Skeletal muscle tissue (tissue), 4 donors: ENCODE results near the gene KBTBD12. TPM values are rescaled to one million over a fixed set of nuclear protein-coding genes. Genes with fewer than 3 reads are reported as not detected.
A peak's percentile ranks its signal among the peaks of the same experiment; 100 is the strongest.

Experiments used
- H3K27ac ChIP-seq: one replicate; pipeline ENCODE4 v1.7.0; 2013; ENCODE audit warnings: mild to moderate bottlenecking, low read depth, low read length, inconsistent platforms
- H3K27me3 ChIP-seq, 3 donors: one replicate each; pipeline ENCODE4 v1.7.0; 2013; ENCODE audit warnings: low read length in 3 of 3; ENCODE audit not compliant: control insufficient read depth in 3 of 3, insufficient read depth in 3 of 3
- H3K36me3 ChIP-seq, 3 donors: one replicate each; pipeline ENCODE4 v1.7.0; 2013; ENCODE audit warnings: low read length in 3 of 3; ENCODE audit not compliant: control insufficient read depth in 3 of 3, insufficient read depth in 3 of 3
- H3K4me1 ChIP-seq, 3 donors: one replicate each; pipeline ENCODE4 v1.7.0; 2013; ENCODE audit warnings: low read length in 3 of 3, mild to moderate bottlenecking in 3 of 3; ENCODE audit not compliant: control insufficient read depth in 3 of 3, insufficient read depth in 3 of 3
- H3K4me3 ChIP-seq, 3 donors: one replicate each; pipeline ENCODE4 v1.7.0; 2013; ENCODE audit warnings: low read length in 3 of 3
- H3K9ac ChIP-seq, 3 donors: one replicate each; pipeline ENCODE4 v1.7.0; 2013; ENCODE audit warnings: low read length in 3 of 3, mild to moderate bottlenecking in 3 of 3, moderate library complexity in 2 of 3, low read depth in 1 of 3
- H3K9me3 ChIP-seq, 3 donors: one replicate each; pipeline ENCODE4 v1.7.0; 2013; ENCODE audit warnings: low read length in 3 of 3; ENCODE audit not compliant: control insufficient read depth in 3 of 3
- total RNA-seq: library from RNA; depleted of rRNA; stranded (reverse); fragments of >200 nt; gene quantifications from one replicate; pipeline ENCODE4 v1.2.3, GENCODE V29; 2014
- donor health status: Osteomylitis.

KBTBD12 gene
- total RNA-seq, 1 donor from 2014 or later: 13.6 TPM

DNA sequence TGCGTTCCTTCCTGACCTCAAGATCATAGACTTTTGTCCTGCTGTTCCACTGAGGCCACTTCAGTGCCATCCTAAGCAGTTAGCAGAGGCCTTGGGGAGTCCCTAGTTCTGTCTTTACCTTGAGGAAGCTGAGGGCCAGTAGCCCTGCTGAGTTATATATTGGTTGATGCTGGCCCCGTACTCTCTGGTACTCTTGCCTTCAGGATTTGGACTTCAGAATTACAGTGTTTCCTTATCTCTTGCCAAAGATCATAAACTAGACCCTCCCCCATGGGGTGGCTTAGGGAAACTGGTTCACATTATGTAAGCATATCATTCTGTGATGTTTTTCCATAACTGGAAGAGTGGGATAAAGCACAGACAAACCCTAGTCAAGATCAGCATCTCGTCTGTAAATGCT lies 33.2 kb downstream of the KBTBD12 start:
- Histone ChIP-seq H3K4me3 (no peak overlapping the region), H3K9me3 (no peaks in the 10 kb centered on the region), H3K4me1 (peaks cover 14 to 20% (median 17%) of the 10 kb centered on the region in 3 donors), H3K27me3 (no peaks in the 10 kb centered on the region), H3K36me3 (peaks cover 0 to 9% (median 6%) of the 10 kb centered on the region in 3 donors), H3K9ac (no peak overlapping the region), H3K27ac (no peak overlapping the region)

DNA sequence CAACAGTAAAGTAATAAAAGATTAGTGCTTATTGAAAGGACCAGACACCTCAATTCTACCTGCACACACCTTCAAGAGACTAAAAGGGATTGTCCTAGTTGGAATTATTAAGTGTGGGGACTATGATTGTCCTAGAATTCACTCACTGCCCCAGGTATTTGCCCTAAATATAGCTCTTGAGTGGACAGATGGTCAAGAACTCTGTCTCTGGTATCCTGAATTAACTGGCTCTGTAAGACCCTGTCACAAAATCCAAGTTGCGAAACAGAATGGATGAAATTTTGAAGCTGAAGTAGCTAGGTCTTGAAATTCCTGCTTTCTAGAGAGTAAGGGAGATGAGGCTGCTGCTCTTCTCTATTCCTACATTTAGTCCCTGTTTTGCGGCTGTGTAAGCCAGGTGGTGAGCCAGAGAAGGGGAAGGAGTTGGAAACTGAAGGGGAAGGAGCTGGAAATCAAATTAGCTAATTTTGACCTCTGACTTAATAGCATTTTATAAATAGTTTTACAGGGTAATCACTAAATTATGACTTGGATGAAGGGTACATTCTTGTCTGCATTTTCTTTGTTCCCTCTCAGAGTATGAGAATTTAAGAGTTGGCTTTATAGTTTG lies 34.5 kb downstream of the KBTBD12 start:
- Histone ChIP-seq H3K27ac (peak overlapping the region; percentile 69), H3K4me1 (peaks cover 21 to 24% (median 21%) of the 10 kb centered on the region in 3 donors), H3K9ac (peak overlapping the region in 2 of 3 donors; percentile 16 to 17), H3K27me3 (no peaks in the 10 kb centered on the region), H3K9me3 (no peaks in the 10 kb centered on the region), H3K36me3 (peaks cover 0 to 9% (median 6%) of the 10 kb centered on the region in 3 donors), H3K4me3 (peak overlapping the region in 1 of 3 donors; percentile 1)

DNA sequence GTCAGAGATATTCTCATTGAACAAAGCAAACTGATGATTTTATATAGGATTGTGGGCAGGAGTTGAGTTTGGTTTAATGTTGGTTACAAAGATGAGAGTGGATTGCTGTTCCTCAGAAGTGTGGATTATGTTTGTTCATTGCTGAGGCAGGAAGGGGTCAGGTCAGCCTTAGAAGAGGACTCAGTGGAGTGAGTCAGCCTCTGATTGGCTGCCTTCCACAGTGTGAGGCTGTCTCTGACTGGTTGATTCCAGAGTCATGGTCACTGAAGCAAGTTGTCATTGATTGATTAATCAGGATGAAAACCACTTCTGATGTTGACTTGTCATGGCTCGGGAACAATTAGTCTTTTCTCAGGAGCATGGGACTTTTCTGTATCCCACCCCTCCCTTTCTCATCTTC lies 36.2 kb downstream of the KBTBD12 start:
- Histone ChIP-seq H3K9me3 (no peaks in the 10 kb centered on the region), H3K9ac (no peak overlapping the region), H3K27ac (peak overlapping the region; percentile 36), H3K4me3 (no peak overlapping the region), H3K27me3 (no peaks in the 10 kb centered on the region), H3K36me3 (peaks cover 0 to 9% (median 6%) of the 10 kb centered on the region in 3 donors), H3K4me1 (peaks cover 33 to 36% (median 36%) of the 10 kb centered on the region in 3 donors)

DNA sequence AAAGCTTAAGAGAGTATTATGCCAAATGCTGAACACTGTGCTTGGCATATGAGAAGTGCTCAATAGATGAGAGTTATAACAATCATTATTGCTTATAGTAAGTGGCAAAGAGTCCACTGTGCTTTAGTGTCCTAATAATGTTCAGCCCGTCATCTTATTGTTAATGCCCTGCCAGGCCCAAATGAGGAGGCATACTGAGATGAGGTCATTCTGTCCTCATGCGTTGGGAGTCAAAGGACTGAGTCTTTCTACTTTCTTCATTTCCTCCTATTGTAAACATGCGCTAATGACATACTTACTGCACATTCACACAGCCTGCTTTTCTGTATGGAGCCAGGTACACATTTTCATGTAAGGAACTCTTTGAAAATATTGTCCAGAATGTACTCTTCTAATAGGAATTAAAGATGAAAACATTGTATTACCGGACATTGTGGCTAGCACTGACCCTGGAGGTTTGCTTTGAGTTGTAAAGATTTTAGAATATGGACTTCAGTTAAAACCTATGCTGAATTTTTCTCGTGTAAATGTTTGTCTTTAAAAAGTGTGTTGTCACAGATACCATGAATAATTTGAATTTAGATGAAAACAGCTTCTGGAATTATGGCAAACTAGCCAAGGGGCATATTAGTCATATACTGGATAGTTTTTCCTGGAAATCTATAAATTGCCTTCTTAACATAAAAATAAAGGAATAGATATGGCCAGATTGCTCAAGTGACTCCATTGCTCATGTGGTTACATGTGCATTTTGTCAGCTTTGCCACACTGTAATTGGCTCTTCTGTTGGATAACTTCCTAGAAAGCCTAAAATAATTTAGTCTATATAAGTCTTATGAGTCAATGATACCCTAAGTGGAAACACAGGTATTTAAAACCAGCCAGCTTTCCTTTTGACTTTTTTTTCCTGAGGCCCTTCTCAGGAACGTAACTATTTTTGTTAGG lies 38.3 kb downstream of the KBTBD12 start:
- Histone ChIP-seq H3K4me1 (peaks cover 33 to 46% (median 36%) of the 10 kb centered on the region in 3 donors), H3K27me3 (no peaks in the 10 kb centered on the region), H3K36me3 (no peaks in the 10 kb centered on the region), H3K4me3 (no peak overlapping the region), H3K27ac (peak overlapping the region; percentile 97), H3K9ac (peak overlapping the region; percentile 40 to 62 (median 57)), H3K9me3 (no peaks in the 10 kb centered on the region)

DNA sequence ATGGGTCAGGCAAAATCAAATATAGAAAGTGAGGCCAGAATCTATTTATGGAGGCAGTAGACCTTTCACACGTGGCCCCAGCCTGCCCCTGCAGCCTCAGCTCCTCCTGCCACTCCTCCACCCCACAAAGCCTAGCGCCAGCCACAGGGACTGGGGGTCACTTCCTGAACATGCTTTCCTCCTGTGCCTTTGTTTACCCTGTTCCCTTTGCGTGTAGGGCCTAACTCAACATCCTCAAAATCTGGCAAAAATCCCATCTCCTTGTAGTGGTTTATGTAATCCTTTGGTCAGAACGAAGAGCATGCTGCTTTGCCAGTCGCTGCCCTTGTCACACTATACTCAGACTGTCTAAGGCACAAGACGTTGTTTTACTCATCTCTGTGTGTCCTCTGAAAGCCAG lies 39.6 kb downstream of the KBTBD12 start:
- peaks cover 24 to 46% (median 33%) of the 10 kb centered on the region in 3 donors for H3K4me1 ChIP-seq

DNA sequence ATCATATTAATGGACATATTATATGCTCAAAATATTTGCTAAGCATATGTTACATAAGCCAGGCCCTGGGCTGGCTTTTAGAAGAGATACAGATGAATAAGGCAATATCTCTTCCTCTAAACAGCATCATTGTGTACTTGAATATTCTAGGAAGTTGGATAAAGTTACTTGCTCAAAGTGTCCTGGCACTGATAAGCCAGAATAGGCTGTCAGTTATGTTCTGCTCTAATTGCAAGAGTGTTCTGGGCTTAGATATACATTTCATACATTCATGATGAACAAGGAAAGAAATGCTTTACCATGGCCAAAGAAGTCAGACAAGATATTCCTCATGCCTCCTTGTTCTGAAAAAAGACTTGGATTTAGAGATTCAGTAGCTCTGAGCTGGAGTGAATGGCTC lies 40.7 kb downstream of the KBTBD12 start:
- Histone ChIP-seq H3K4me1 (peaks cover 22 to 49% (median 33%) of the 10 kb centered on the region in 3 donors), H3K27ac (peak overlapping the region; percentile 97), H3K9ac (peak overlapping the region in 1 of 3 donors; percentile 75), H3K36me3 (no peaks in the 10 kb centered on the region), H3K4me3 (no peak overlapping the region), H3K27me3 (no peaks in the 10 kb centered on the region), H3K9me3 (no peaks in the 10 kb centered on the region)

More for the DNA sequence above, 39.6 kb downstream of the KBTBD12 start:
- Histone ChIP-seq H3K27me3 (no peaks in the 10 kb centered on the region), H3K4me3 (peak overlapping the region in 1 of 3 donors; percentile 45), H3K36me3 (no peaks in the 10 kb centered on the region), H3K9ac (peak overlapping the region; percentile 1 to 75 (median 60)), H3K27ac (peak overlapping the region; percentile 97), H3K9me3 (no peaks in the 10 kb centered on the region)

DNA sequence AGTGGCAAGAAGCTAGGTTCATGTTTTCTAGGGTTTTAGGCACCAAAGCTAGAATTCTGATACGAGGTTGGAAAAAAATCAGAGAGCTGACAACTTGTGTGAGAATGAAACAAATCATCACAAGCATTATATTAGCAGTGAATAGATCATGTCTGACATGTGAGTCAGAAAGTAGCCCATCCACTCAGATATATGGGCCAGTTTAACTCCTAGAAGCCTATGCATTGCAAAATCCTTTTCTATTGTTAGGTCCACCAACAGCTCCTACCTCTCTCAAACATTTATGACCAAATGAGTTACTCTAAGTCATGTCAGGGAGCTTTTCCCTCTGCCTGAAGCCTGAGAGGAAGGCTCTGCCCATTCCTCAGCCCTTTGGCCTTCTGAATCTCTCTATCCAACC lies 44.0 kb downstream of the KBTBD12 start:
- Histone ChIP-seq H3K36me3 (no peaks in the 10 kb centered on the region), H3K9me3 (no peaks in the 10 kb centered on the region), H3K27ac (no peak overlapping the region), H3K27me3 (no peaks in the 10 kb centered on the region), H3K4me1 (peaks cover 16 to 52% (median 21%) of the 10 kb centered on the region in 3 donors), H3K4me3 (no peak overlapping the region), H3K9ac (no peak overlapping the region)

DNA sequence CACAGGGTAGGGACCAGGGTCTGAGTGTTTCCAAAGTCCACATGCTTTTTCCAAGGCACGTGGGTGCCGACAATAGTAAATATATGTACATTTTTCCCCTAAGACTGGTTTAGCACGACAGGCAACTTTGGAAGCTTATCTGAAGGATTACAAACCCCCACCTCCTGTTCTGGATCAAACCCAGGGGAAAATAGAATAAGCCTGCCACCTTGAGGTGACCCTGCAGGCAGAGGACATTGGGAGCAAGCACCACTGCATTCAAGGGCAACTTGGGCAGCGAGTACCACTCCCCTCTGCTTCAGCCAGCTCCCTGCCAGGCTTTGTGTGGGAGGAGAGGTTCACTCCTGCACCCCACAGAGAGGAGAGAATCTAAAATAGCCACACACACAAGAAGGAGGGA lies 44.8 kb downstream of the KBTBD12 start:
- no peak overlapping the region for H3K9ac ChIP-seq
- peaks cover 14 to 49% (median 17%) of the 10 kb centered on the region in 3 donors for H3K4me1 ChIP-seq
- H3K27me3 ChIP-seq: no peaks in the 10 kb centered on the region
- H3K36me3 ChIP-seq: no peaks in the 10 kb centered on the region
- H3K9me3 ChIP-seq: no peaks in the 10 kb centered on the region
- H3K4me3 ChIP-seq: no peak overlapping the region
- H3K27ac ChIP-seq: no peak overlapping the region

DNA sequence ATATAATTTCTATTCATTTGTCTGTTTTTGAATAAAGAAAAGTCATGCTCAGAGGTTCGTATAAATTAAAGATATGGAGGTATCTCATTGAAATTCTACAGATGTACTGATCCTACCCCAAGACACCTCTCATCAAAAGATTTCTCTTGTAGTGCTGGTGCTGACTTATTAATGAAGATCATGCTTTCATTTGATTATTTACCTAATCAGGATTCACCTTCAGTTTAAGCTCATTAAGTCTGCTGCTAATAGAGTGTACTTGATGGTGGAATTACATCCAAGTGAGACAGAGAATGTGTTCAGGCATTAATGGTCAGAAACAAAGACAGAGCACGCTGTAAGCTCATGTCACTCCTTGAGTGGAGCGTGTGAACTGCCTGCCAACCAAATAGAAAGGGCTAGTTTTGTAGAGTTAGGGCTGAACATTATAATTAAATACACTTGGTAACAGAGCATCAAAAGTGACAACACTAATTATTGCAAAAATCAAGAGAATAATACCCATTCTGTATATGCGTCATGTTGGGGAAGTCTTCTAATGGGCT lies 45.5 kb downstream of the KBTBD12 start:
- Histone ChIP-seq H3K9me3 (no peaks in the 10 kb centered on the region), H3K27ac (no peak overlapping the region), H3K4me1 (peaks cover 8 to 43% (median 11%) of the 10 kb centered on the region in 3 donors), H3K36me3 (no peaks in the 10 kb centered on the region), H3K27me3 (no peaks in the 10 kb centered on the region), H3K9ac (no peak overlapping the region), H3K4me3 (no peak overlapping the region)
